CD14-positive monocyte (primary cell): ENCODE results near the gene LY86. TPM values are rescaled to one million over a fixed set of nuclear protein-coding genes. Genes with fewer than 3 reads are reported as not detected.
A peak's percentile ranks its signal among the peaks of the same experiment; 100 is the strongest.

Source experiments
- DNase-seq, 3 donors: peaks; one replicate each; pipeline ENCODE4 v3.0.0-alpha.2; 2011 to 2022
- H2AFZ ChIP-seq: 2 replicates; pipeline ENCODE4 v1.6.0; 2012; ENCODE audit warnings: mild to moderate bottlenecking, low read depth, low read length, inconsistent platforms; ENCODE audit not compliant: insufficient read depth, poor library complexity, severe bottlenecking
- H3K27ac ChIP-seq, 2 donors: 1 replicate in 1 of 2; 2 replicates in 1 of 2; pipeline ENCODE4 v1.5.1; 2012 to 2013; ENCODE audit warnings: low read length in 2 of 2, control low read depth in 1 of 2, inconsistent platforms in 1 of 2, low read depth in 1 of 2, mild to moderate bottlenecking in 1 of 2
- H3K27me3 ChIP-seq, 2 donors: one replicate each; pipeline versions ENCODE4 v1.6.0 to v1.6.1; 2011 to 2013; ENCODE audit warnings: low read length in 2 of 2; ENCODE audit not compliant: control insufficient read depth in 2 of 2, insufficient read depth in 2 of 2
- H3K36me3 ChIP-seq, 2 donors: replicated peaks in 1 of 2; 1 replicate in 1 of 2; 2 replicates in 1 of 2; pipeline versions ENCODE4 v1.5.1 to v1.6.1; 2012 to 2013; ENCODE audit warnings: low read length in 2 of 2, control low read depth in 1 of 2, inconsistent platforms in 1 of 2, mild to moderate bottlenecking in 1 of 2; ENCODE audit not compliant: insufficient read depth in 2 of 2, control insufficient read depth in 1 of 2
- H3K4me1 ChIP-seq, 2 donors: 1 replicate in 1 of 2; 2 replicates in 1 of 2; pipeline versions ENCODE4 v1.5.1 to v1.6.1; 2012 to 2013; ENCODE audit warnings: low read length in 2 of 2, control low read depth in 1 of 2, inconsistent platforms in 1 of 2, mild to moderate bottlenecking in 1 of 2, moderate library complexity in 1 of 2; ENCODE audit not compliant: insufficient read depth in 2 of 2, control insufficient read depth in 1 of 2
- H3K4me2 ChIP-seq: replicated peaks from 2 replicates; pipeline ENCODE3; 2012; ENCODE audit warnings: low read length, moderate library complexity, mild to moderate bottlenecking; ENCODE audit not compliant: poor library complexity, severe bottlenecking; ENCODE audit errors: extremely low read depth
- H3K4me3 ChIP-seq, 3 experiments: fragments of 200-600 bp in 1 of 3; sonication (generic) in 1 of 3; replicated peaks in 1 of 3; 1 replicate in 2 of 3; 2 replicates in 1 of 3; pipeline ENCODE4 v1.5.1; 2011 to 2013; ENCODE audit warnings: low read length in 3 of 3, mild to moderate bottlenecking in 3 of 3, control low read depth in 2 of 3, low read depth in 2 of 3, inconsistent platforms in 1 of 3, moderate library complexity in 1 of 3
- H3K79me2 ChIP-seq: 2 replicates; pipeline ENCODE4 v1.6.0; 2012; ENCODE audit warnings: mild to moderate bottlenecking, control low read depth, inconsistent platforms, low read length, moderate library complexity; ENCODE audit not compliant: insufficient read depth
- H3K9ac ChIP-seq: 2 replicates; pipeline ENCODE4 v1.6.0; 2017; ENCODE audit warnings: low read length, mild to moderate bottlenecking; ENCODE audit not compliant: insufficient read depth, poor library complexity, severe bottlenecking
- H3K9me3 ChIP-seq, 2 donors: replicated peaks in 1 of 2; 1 replicate in 1 of 2; 2 replicates in 1 of 2; pipeline versions ENCODE4 v1.5.1 to v1.6.1; 2012 to 2013; ENCODE audit warnings: low read length in 2 of 2, control low read depth in 1 of 2; ENCODE audit not compliant: control insufficient read depth in 1 of 2, insufficient read depth in 1 of 2
- H4K20me1 ChIP-seq: 2 replicates; pipeline ENCODE4 v1.6.0; 2012; ENCODE audit warnings: mild to moderate bottlenecking, low read length, control low read depth, moderate library complexity; ENCODE audit not compliant: insufficient read depth
- H3K27ac Mint-ChIP-seq, 7 donors: one replicate each; pipeline ENCODE4 v1.8.0; 2020; ENCODE audit warnings: mild to moderate bottlenecking in 7 of 7, mixed read lengths in 7 of 7, moderate library complexity in 6 of 7, inconsistent platforms in 2 of 7
- H3K27me3 Mint-ChIP-seq, 3 donors: one replicate each; pipeline ENCODE4 v1.8.0; 2021 to 2022; ENCODE audit warnings: low read depth in 3 of 3, mild to moderate bottlenecking in 3 of 3, mixed read lengths in 3 of 3, moderate library complexity in 3 of 3, inconsistent platforms in 1 of 3
- H3K36me3 Mint-ChIP-seq, 2 donors: one replicate each; pipeline ENCODE4 v1.8.0; 2020; ENCODE audit warnings: mixed read lengths in 2 of 2, inconsistent platforms in 1 of 2, mild to moderate bottlenecking in 1 of 2
- H3K4me1 Mint-ChIP-seq: one replicate; pipeline ENCODE4 v1.8.0; 2020; ENCODE audit warnings: mild to moderate bottlenecking, mixed read lengths
- H3K4me3 Mint-ChIP-seq, 2 donors: one replicate each; pipeline ENCODE4 v1.8.0; 2020; ENCODE audit warnings: mild to moderate bottlenecking in 2 of 2, mixed read lengths in 2 of 2, moderate library complexity in 1 of 2
- H3K9me3 Mint-ChIP-seq, 7 donors: one replicate each; pipeline ENCODE4 v1.8.0; 2020 to 2022; ENCODE audit warnings: mixed read lengths in 7 of 7, mild to moderate bottlenecking in 6 of 7, moderate library complexity in 6 of 7, inconsistent platforms in 2 of 7
- WGBS: methylation state at CpG from one replicate; pipeline ENCODE4 v1.1.5; 2013; ENCODE audit warnings: missing lambda C conversion rate; ENCODE audit not compliant: insufficient coverage; 5-methylcytosine and 5-hydroxymethylcytosine counted together
- intact Hi-C, 2 donors: fragments of 100-400 bp; cut with micrococcal nuclease; formaldehyde crosslinking; loops; one replicate each; pipeline versions ENCODE4 v1.15.0 to v1.15.1; 2023
- polyA plus RNA-seq, 3 donors: library from polyadenylated mRNA; depleted of rRNA in 1 of 3; unstranded in 2 of 3; stranded (reverse) in 1 of 3; fragments of 300-500 nt in 2 of 3; fragments of >200 nt in 1 of 3; fragmentation: Illumina TruSeq in 2 of 3; gene quantifications; 1 replicate in 2 of 3; 2 replicates in 1 of 3; pipeline ENCODE4 v1.2.3, GENCODE V29; 2012 to 2021
- TF ChIP-seq, protein P1 (sequence below): fragments of 200-600 bp; IDR thresholded peaks from one replicate; pipeline ENCODE4 v1.8.0; 2022; ENCODE audit warnings: antibody characterized with exemption, mild to moderate bottlenecking

The LY86 gene
- polyA plus RNA-seq, 3 donors = 166 to 609 (median 454) TPM

DNA sequence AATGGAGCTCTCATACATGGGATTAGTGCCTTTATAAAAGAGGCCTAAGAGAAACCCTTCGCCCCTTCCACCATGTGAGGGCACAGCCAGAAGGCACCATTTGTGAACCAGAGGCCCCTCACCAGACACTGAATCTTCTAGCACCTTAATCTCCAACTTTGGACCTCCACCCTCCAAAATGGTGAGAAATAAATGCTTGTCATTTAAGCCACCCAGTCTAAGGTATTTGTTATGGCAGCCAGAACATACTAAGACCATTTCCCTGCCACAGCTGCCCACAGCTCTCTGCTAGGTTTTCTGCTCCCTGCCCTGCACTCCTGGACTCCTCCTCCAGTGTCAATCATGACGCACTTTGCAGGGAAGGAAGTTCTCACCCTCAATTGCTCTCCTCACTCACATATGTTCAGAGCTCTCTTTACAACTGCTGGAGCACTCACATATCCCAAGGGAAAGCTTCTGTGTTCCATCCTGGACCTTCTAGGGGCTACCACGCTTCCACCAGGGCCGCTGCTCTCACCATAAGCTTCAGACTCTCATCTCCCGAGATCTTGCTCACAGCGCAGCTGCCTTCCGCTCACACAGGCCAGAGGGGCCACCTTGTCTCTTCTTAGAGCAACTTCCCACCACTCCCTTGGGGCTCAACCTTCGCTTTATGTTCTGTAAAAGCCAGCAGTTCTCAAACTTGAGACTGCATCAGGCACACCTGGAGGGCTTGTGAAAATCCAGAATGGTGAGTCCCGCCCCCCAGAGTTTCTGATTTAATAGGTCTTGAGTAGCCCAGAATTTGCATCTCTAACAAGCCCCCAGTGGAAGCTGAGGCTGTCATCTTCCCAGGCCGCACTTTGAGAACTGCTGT is 1.6 kb upstream of the LY86 start:
- H3K9me3 ChIP-seq = no peaks in the 10 kb centered on the region
- peak overlapping the region; percentile 15 for H2AFZ ChIP-seq
- Mint-ChIP-seq H3K4me3 (peak overlapping the region in 1 of 2 donors; percentile 31), H3K27ac (peak overlapping the region; percentile 46 to 85 (median 77)), H3K27me3 (no peaks in the 10 kb centered on the region), H3K4me1 (peaks cover 62% of the 10 kb centered on the region), H3K36me3 (peaks cover 0 to 6% of the 10 kb centered on the region in 2 donors), H3K9me3 (no peaks in the 10 kb centered on the region)
- H3K27me3 ChIP-seq = no peaks in the 10 kb centered on the region
- WGBS = 72% methylated on average over 9 of the region's 10 CpGs
- DNase-seq = peak in 1 of 3 donors; percentile 38
- peaks cover 44% of the 10 kb centered on the region for H3K79me2 ChIP-seq
- intact Hi-C loops = loop anchor here in 1 of 2 donors (10.0 kb wide), 1 partner anchor 1498 kb away; no protein-coding TSS in a partner anchor
- peaks cover 52 to 57% of the 10 kb centered on the region in 2 donors for H3K4me1 ChIP-seq
- TF ChIP-seq, protein P1, sequence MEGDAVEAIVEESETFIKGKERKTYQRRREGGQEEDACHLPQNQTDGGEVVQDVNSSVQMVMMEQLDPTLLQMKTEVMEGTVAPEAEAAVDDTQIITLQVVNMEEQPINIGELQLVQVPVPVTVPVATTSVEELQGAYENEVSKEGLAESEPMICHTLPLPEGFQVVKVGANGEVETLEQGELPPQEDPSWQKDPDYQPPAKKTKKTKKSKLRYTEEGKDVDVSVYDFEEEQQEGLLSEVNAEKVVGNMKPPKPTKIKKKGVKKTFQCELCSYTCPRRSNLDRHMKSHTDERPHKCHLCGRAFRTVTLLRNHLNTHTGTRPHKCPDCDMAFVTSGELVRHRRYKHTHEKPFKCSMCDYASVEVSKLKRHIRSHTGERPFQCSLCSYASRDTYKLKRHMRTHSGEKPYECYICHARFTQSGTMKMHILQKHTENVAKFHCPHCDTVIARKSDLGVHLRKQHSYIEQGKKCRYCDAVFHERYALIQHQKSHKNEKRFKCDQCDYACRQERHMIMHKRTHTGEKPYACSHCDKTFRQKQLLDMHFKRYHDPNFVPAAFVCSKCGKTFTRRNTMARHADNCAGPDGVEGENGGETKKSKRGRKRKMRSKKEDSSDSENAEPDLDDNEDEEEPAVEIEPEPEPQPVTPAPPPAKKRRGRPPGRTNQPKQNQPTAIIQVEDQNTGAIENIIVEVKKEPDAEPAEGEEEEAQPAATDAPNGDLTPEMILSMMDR = no peak
- peak overlapping the region; percentile 10 for H3K9ac ChIP-seq
- no peaks in the 10 kb centered on the region for H4K20me1 ChIP-seq
- no peaks in the 10 kb centered on the region for H3K36me3 ChIP-seq
- H3K27ac ChIP-seq = peak overlapping the region in 1 of 2 donors; percentile 98
- peak overlapping the region in 1 of 3 experiments; percentile 15 for H3K4me3 ChIP-seq
- H3K4me2 ChIP-seq = peak overlapping the region; percentile 17

DNA sequence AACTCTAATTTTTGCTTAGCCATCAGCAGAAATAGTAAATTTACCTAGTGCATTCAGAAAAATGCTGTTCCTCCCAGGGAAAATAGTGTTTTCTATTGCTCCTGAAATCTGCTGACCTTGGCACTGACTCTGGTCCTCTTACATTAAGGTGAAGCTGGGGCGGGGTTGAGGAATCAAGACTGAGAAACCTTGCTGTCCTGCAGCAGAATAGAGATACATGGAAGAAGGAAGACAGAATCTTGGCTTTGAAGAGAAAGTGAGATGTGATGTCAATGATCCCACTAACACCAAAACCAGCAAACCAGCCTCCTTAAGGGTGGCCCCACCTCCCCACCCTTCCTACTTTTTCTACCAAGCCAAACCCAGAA is 840 bp upstream of the LY86 start:
- peak overlapping the region in 1 of 3 experiments; percentile 85 for H3K4me3 ChIP-seq
- H3K4me1 Mint-ChIP-seq = peaks cover 70% of the 10 kb centered on the region
- no peak for DNase-seq
- no peaks in the 10 kb centered on the region for H3K9me3 Mint-ChIP-seq
- H3K27me3 ChIP-seq = no peaks in the 10 kb centered on the region
- H3K27ac ChIP-seq = peak overlapping the region; percentile 81 to 98
- intact Hi-C loops = loop anchor here in 1 of 2 donors (10.0 kb wide), 1 partner anchor 1497 kb away; no protein-coding TSS in a partner anchor
- H2AFZ ChIP-seq = no peak overlapping the region
- TF ChIP-seq, protein P1 = no peak
- no CpG with 5 or more reads among the region's 1 CpG for WGBS
- H3K4me2 ChIP-seq = peak overlapping the region; percentile 82
- H3K4me1 ChIP-seq = peaks cover 58 to 64% of the 10 kb centered on the region in 2 donors
- peak overlapping the region; percentile 92 to 99 (median 96) for H3K27ac Mint-ChIP-seq
- peaks cover 0 to 6% of the 10 kb centered on the region in 2 donors for H3K36me3 Mint-ChIP-seq
- no peaks in the 10 kb centered on the region for H3K36me3 ChIP-seq
- H3K9ac ChIP-seq = no peak overlapping the region
- H3K9me3 ChIP-seq = no peaks in the 10 kb centered on the region
- H4K20me1 ChIP-seq = no peaks in the 10 kb centered on the region
- no peaks in the 10 kb centered on the region for H3K27me3 Mint-ChIP-seq
- peaks cover 44% of the 10 kb centered on the region for H3K79me2 ChIP-seq
- peak overlapping the region in 1 of 2 donors; percentile 96 for H3K4me3 Mint-ChIP-seq
